ENCODE data around the gene LMX1B.

DNA sequence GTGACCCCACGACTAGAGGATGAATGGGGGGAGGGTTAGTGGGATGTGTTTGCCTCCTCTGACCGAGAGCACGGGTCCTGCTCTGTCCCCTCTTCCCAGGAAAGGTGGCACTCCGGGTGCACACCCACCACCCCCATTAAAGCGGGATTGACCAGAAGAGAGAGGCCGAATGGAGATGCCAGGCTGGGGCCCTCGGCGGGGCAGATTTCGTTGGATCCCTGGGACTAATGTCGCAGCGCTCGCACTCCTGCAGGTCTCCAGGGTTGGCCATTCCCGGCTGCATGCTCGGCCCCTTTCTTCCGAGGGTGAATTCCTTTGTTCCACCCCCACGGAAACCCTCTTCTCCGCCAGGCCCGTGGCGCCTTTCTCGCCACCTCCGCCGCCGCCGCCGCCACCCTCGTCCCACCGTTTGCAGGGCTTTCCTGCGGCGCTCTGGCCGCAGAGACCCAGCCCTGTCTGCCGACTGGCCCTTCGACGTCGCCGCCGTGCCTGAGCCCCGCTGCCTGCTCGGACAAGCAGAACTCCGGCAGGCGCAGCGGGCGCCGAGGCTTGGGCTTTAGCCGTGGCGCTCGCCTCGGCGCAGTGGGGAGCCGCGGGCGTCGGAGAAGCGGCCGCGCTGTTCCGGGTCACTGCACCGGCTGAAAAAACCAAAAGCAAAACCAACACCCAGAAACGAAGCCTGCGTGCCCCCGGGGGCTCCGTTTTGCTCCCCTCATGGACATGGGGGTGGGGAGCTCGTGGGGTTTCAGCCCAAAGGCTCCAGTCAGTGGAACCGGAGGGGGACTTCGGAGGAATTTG lies 11.8 kb downstream of the LMX1B start:
- TF ChIP-seq NFIC (IDR thresholded peaks at IDR 0.05; ENCODE audit: borderline replicate concordance) (no peak), SIN3A (IDR thresholded peaks at IDR 0.05; ENCODE audit: borderline replicate concordance, low read depth, low read length) (no peak), POLR2AphosphoS5 (IDR thresholded peaks at IDR 0.05; ENCODE audit: low read depth, low read length) (no peak), SMC3 (IDR thresholded peaks at IDR 0.05; ENCODE audit: low read depth, low read length) (no peak), YY1 (IDR thresholded peaks at IDR 0.05; ENCODE audit: low read depth) (no peak), FOXM1 (IDR thresholded peaks at IDR 0.05; ENCODE audit: low read depth) (no peak), JUND (IDR thresholded peaks at IDR 0.05) (no peak), EP300 (IDR thresholded peaks at IDR 0.05; ENCODE audit: borderline replicate concordance in 1 of 2, low read depth in 1 of 2, low read length in 1 of 2) (no peak)
- TF ChIP-seq, protein P1, sequence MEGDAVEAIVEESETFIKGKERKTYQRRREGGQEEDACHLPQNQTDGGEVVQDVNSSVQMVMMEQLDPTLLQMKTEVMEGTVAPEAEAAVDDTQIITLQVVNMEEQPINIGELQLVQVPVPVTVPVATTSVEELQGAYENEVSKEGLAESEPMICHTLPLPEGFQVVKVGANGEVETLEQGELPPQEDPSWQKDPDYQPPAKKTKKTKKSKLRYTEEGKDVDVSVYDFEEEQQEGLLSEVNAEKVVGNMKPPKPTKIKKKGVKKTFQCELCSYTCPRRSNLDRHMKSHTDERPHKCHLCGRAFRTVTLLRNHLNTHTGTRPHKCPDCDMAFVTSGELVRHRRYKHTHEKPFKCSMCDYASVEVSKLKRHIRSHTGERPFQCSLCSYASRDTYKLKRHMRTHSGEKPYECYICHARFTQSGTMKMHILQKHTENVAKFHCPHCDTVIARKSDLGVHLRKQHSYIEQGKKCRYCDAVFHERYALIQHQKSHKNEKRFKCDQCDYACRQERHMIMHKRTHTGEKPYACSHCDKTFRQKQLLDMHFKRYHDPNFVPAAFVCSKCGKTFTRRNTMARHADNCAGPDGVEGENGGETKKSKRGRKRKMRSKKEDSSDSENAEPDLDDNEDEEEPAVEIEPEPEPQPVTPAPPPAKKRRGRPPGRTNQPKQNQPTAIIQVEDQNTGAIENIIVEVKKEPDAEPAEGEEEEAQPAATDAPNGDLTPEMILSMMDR (IDR thresholded peaks at IDR 0.05): no peak
- TF ChIP-seq, protein P2, sequence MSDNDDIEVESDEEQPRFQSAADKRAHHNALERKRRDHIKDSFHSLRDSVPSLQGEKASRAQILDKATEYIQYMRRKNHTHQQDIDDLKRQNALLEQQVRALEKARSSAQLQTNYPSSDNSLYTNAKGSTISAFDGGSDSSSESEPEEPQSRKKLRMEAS (IDR thresholded peaks at IDR 0.05; ENCODE audit: low read depth): no peak
- TF ChIP-seq, protein P3, sequence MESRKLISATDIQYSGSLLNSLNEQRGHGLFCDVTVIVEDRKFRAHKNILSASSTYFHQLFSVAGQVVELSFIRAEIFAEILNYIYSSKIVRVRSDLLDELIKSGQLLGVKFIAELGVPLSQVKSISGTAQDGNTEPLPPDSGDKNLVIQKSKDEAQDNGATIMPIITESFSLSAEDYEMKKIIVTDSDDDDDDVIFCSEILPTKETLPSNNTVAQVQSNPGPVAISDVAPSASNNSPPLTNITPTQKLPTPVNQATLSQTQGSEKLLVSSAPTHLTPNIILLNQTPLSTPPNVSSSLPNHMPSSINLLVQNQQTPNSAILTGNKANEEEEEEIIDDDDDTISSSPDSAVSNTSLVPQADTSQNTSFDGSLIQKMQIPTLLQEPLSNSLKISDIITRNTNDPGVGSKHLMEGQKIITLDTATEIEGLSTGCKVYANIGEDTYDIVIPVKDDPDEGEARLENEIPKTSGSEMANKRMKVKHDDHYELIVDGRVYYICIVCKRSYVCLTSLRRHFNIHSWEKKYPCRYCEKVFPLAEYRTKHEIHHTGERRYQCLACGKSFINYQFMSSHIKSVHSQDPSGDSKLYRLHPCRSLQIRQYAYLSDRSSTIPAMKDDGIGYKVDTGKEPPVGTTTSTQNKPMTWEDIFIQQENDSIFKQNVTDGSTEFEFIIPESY (IDR thresholded peaks at IDR 0.05; ENCODE audit: borderline replicate concordance, low read depth): no peak

Measured in SK-N-SH (cell line).